Measurements from ENCODE around the gene POC1B.

POC1B gene

GRCh38 chr12:89384807-89385206 is 141.0 kb downstream of the POC1B start:
- no peak for DNase-seq (ENCODE audit: low read depth)

GRCh38 chr12:89384050-89384758 is 141.6 kb downstream of the POC1B start:
- DNase-seq (ENCODE audit: low read depth): no peak

GRCh38 chr12:89383235-89384049 is 142.4 kb downstream of the POC1B start:
- no peak for DNase-seq (ENCODE audit: low read depth)

- DNase-seq (ENCODE audit: low read depth): no peak
Observed at GRCh38 chr12:89382328-89382727, 143.5 kb downstream of the POC1B start.

GRCh38 chr12:89379839-89380467 is 145.9 kb downstream of the POC1B start:
- no peak for DNase-seq (ENCODE audit: low read depth)

GRCh38 chr12:89379148-89379838 is 146.6 kb downstream of the POC1B start:
- no peak for DNase-seq (ENCODE audit: low read depth)

GRCh38 chr12:89376844-89377243 is 149.0 kb downstream of the POC1B start:
- DNase-seq (ENCODE audit: low read depth): no peak

GRCh38 chr12:89376202-89376529 is 149.7 kb downstream of the POC1B start:
- no peak for DNase-seq (ENCODE audit: low read depth)

GRCh38 chr12:89373763-89374572 is 151.9 kb downstream of the POC1B start:
- no peak for DNase-seq (ENCODE audit: low read depth)

GRCh38 chr12:89372584-89373370 is 153.1 kb downstream of the POC1B start:
- DNase-seq (ENCODE audit: low read depth): no peak

- DNase-seq (ENCODE audit: low read depth): no peak
Observed at GRCh38 chr12:89370850-89371249, 155.0 kb downstream of the POC1B start.

GRCh38 chr12:89370421-89370831 is 155.4 kb downstream of the POC1B start:
- no peak for DNase-seq (ENCODE audit: low read depth)
